SK-MEL-5 (cell line): ENCODE measurements around the gene WDR33. TPM values are rescaled to one million over a fixed set of nuclear protein-coding genes. Genes with fewer than 3 reads are reported as not detected.

ENCODE experiments used
- DNase-seq: peaks from one replicate; pipeline ENCODE4 v3.0.0-alpha.2; 2016; ENCODE audit warnings: low read depth, low spot score
- in situ Hi-C: cut with HindIII; loops from 2 replicates; pipeline ENCODE4 v1.10.0; 2016; ENCODE audit warnings: low sequenced_read_pairs, high pct_unique_total_duplicates, low pct_unique_long_range_greater_than_20kb
- total RNA-seq: library from RNA; depleted of rRNA; stranded (reverse); fragments of >200 nt; shearing (Covaris generic); gene quantifications from 2 replicates; pipeline ENCODE4 v1.2.3, GENCODE V29; 2014

Gene WDR33
- total RNA-seq, 1 experiment from 2014 or later, result 25.1 TPM

GRCh38 chr2:127706215-127706990 lies 104.6 kb downstream of the WDR33 start:
- no peak for DNase-seq
- in situ Hi-C loops, result no loop called here

- in situ Hi-C loops, result no loop called here
Measured at GRCh38 chr2:127705391-127706065, 105.4 kb downstream of the WDR33 start.

DNA sequence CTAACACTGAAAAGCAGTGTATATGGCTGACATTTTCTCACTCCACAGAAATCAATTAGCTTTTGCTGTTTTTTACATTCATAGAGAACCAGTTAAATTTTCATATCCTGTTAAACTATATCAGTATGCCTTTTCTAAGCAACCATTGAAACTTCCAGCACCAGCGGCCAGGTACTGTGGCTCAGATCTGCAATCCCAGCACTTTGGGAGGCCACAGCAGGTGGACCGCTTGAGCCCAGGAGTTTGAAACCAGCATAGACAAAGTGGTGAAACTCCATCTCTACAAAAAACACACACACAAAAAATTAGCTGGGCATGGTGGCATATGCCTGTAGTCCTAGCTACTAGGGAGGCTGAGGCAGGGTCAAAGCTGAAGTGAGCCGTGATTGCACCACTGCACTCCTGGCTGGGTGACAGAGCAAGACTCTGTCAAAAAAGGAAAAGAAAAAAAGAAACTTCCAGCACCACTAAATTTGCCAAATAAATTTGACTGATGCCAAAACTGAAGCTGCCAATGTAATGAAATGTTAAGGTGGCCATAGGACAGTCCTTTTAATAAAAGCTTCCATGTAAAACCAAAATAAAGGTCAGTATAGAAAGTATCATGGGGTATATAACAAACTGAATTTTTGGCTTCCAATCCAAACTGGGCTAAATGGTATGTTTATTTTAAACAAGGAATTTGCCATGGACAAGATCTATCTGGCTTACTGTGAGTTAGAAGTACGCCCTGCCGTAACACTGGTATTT lies 106.2 kb downstream of the WDR33 start:
- no peak for DNase-seq
- in situ Hi-C loops, result no loop called here

More at GRCh38 chr2:127705391-127706065, 105.4 kb downstream of the WDR33 start:
- no peak for DNase-seq

GRCh38 chr2:127703282-127703681 lies 107.7 kb downstream of the WDR33 start:
- DNase-seq, result no peak
- in situ Hi-C loops, result no loop called here

DNA sequence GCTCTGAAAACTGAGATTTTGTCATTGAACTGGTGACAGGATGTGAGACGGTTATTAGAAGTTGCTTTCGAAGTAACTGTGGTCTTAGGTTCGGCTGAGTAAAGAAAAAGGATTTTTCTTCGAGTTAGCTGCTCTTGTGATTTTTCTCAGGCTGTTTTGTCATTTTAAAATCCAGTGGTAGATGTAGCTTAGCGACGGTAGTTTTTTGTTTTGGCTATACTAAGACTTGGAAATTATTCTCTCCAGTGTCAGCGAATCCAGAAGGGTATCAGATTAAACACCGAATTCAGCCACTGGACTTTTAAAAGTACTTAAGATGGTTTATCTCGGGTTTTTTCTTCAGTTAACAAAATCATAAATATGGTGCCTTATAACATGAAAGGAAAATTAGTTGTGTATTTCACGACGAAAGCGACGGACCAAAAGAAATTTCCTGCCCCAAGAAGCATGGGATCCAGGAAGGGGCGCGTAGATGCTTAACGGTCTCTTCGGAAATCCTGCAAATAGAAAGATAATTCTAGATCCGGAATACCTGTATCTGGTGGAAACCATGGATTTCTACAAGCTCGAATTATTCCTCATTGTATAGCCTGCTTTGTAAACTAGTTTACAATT lies 108.5 kb downstream of the WDR33 start:
- DNase-seq, result no peak
- in situ Hi-C loops, result no loop called here

GRCh38 chr2:127701651-127702394 lies 109.1 kb downstream of the WDR33 start:
- peak; percentile 56 for DNase-seq
- in situ Hi-C loops, result no loop called here

- in situ Hi-C loops, result no loop called here
- DNase-seq, result peak; percentile 87
Measured at GRCh38 chr2:127701193-127701650, 109.7 kb downstream of the WDR33 start, which contains the start of gene SFT2D3. TSS of gene SFT2D3 (plus strand) at chr2:127701497. CDS start at chr2:127701529, 32 bp downstream.

GRCh38 chr2:127700527-127701192 lies 110.3 kb downstream of the WDR33 start:
- in situ Hi-C loops, result no loop called here
- no peak for DNase-seq

DNA sequence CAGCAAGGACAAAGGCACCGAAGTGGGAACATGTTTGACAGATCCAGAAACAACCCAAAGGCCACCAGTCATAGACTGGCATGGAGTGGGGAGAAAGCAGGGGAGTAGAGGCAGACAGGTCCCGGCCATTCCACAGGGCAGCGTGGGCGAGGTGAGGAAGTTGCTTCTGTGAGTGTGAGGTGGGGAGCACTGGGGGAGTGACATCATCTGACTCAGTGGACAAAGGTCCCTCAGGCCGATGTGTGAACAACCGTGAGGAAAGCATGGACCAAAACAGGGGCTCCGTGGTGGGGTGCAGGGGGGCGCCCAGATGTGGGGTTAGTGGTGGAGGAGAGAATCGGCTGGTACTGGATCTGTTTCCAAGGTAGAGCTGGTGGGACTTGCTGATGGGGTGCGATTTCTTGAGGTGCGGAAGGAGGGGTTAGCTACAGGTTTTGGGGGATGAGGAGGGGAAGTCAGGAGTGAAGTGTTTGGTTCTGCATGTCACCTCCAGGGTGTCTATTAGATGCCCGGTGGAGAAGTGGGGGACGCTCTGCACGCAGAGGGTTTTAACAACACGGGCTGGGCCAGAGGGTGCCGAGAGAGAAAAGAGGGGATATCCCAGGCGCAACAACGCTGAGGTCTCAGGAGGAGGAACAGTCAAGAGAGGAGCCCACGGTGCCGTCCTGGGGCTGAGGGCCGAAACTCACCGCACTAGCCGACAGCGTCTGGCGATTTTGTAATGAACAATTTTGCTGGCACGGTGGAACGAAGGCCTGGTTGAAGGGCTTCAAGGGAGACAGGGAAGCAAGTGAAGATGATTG lies 112.2 kb downstream of the WDR33 start:
- in situ Hi-C loops, result no loop called here
- no peak for DNase-seq

DNA sequence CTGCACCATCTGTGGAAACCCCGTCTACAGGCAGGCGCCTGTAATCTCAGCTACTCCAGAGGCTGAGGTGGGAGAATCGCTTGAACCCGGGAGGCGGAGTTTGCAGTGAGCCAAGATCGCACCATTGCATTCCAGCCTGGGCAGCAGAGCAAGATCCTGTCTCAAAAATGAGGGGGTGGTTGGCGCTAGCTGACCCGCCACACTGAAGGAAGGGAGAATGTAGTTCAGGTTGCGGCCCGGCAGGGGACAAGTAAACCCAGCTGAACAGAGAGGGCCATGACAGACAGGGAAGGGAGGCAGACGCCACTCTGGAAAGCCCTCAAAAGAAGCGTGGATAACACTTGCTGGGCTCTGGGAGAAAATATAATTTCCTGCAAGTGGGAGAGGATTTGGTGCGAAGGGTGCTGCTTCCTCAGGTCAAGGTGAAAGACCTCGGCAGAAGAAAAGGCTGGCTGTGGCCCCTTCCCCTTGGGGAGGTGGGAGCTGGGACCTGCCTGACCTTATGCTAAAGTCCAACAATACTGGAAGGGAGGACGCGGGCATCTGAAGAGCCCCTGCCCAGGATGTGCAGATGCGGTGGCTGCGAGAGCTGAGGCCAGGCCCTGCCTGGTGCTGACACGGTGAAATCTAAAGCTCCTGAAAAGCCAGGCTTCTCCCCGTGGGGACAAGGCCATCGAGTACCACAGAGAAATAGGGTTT lies 113.3 kb downstream of the WDR33 start:
- no peak for DNase-seq
- in situ Hi-C loops, result no loop called here

- in situ Hi-C loops, result no loop called here
- peak; percentile 74 for DNase-seq
Measured at GRCh38 chr2:127695491-127696472, 115.2 kb downstream of the WDR33 start.

- DNase-seq, result no peak
- in situ Hi-C loops, result no loop called here
Measured at GRCh38 chr2:127694986-127695385, 116.0 kb downstream of the WDR33 start.

- in situ Hi-C loops, result no loop called here
- no peak for DNase-seq
Measured at GRCh38 chr2:127690696-127691095, 120.3 kb downstream of the WDR33 start.

DNA sequence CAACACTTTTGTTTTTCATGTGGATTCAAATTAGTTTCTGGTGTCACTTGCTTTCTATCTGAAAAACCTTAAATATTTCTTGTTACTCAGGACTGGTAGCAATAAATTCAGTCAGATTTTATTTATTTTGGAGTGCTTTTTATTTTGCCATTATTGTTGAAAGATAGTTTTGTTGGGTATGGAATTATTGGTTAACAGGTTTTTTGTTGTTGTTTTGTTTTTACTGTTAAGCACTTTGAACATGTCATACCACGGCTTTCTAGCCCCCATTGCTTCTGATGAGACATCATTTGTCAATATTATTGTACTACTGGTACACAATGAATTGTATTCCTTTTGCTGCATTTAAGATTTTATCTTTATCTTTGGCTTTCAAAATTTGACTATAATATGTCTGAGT lies 122.6 kb downstream of the WDR33 start:
- in situ Hi-C loops, result no loop called here
- no peak for DNase-seq
